AG04449 (cell line): Measurements from ENCODE around the gene GOLIM4.

Source experiments
- CTCF ChIA-PET: fragments of 350-600 bp; formaldehyde crosslinking; extraction: SDS; loops from one replicate; lab custom pipeline; 2021; ENCODE audit warnings: antibody characterized with exemption; lab: Yijun Ruan, JAX
- POLR2A ChIA-PET: fragments of 400-600, 350-600 bp; formaldehyde crosslinking; extraction: SDS; loops from one replicate; lab custom pipeline; 2020; ENCODE audit warnings: antibody characterized with exemption, inconsistent platforms; lab: Yijun Ruan, JAX
- DNase-seq: peaks from one replicate; pipeline ENCODE4 v3.0.0-alpha.2; 2010; ENCODE audit warnings: low read depth, low spot score
- H3K4me3 ChIP-seq: 2 replicates; pipeline ENCODE4 v1.5.1; 2011; ENCODE audit warnings: low read depth, mild to moderate bottlenecking, control low read depth, low read length
- TF ChIP-seq, protein P1 (sequence below): IDR thresholded peaks from one replicate; pipeline ENCODE4 v1.5.1; 2011; ENCODE audit warnings: mild to moderate bottlenecking, moderate library complexity, low read length, control low read depth, inconsistent platforms; ENCODE audit not compliant: insufficient read depth; ENCODE audit errors: missing control alignments

Gene GOLIM4

DNA sequence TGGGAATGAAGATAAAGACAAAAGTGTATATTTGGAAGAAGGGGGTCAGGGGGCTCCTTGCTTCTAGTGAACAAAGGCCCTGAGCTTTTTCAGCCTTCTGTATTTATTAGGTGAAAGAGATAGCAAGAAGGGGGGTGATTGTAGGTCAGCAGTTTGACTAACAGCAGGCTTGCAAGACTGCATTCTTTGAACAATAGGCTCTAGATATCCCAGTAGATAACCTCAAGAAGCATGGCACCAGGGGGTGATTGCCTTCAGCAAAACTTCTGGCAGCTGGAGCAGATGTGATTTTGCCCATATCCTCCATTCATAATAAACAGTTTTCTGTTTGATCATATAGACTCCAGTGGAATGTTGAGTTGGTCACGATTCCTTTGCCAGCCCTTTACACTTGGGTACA is 31.7 kb upstream of the GOLIM4 start:
- ChIA-PET CTCF (interaction anchor here (1.5 kb wide), 1 partner anchor 40 kb away, joined by 5 read pairs; no protein-coding TSS in a partner anchor), POLR2A (no interaction called here)
- TF ChIP-seq, protein P1, sequence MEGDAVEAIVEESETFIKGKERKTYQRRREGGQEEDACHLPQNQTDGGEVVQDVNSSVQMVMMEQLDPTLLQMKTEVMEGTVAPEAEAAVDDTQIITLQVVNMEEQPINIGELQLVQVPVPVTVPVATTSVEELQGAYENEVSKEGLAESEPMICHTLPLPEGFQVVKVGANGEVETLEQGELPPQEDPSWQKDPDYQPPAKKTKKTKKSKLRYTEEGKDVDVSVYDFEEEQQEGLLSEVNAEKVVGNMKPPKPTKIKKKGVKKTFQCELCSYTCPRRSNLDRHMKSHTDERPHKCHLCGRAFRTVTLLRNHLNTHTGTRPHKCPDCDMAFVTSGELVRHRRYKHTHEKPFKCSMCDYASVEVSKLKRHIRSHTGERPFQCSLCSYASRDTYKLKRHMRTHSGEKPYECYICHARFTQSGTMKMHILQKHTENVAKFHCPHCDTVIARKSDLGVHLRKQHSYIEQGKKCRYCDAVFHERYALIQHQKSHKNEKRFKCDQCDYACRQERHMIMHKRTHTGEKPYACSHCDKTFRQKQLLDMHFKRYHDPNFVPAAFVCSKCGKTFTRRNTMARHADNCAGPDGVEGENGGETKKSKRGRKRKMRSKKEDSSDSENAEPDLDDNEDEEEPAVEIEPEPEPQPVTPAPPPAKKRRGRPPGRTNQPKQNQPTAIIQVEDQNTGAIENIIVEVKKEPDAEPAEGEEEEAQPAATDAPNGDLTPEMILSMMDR: no peak
- H3K4me3 ChIP-seq: no peak overlapping the region
- DNase-seq: no peak

DNA sequence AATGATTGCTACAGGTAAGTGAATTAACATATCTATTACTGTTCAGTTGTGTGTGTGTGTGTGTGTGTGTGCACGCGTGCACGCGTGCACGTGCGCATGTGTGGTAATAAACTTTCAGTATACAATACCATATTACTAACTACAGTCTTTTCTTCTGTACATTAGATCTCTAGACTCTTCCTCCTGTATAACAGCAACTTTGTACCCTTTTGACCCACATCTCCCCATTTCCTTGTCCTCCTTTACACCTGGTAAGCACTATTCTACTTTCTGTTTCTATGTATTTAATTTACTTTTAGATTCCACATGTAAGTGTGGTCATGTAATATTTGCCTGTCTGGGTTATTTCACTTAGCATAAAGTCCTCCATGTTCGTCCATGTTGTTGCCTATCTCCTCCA is 29.1 kb upstream of the GOLIM4 start:
- no peak overlapping the region for H3K4me3 ChIP-seq
- no peak for DNase-seq
- TF ChIP-seq, protein P1: no peak
- ChIA-PET CTCF (no interaction called here), POLR2A (no interaction called here)

DNA sequence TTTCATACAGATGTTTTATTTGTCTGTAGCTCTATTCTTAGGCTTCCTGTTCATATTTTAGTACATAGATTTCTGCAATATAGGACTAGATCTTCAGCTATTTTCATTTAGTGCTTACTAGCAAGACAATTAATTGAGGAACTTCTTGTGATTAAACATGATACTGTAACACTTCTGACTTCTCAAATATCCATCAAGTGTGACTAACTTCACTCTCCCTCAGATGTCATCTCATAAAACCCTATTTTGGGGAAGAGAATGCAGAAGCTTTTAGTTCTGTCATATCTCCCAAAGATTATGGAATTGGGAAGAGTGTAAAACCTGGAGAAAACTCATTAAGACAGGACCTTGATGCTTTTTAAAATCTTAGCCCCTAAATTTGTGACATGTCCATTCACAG is 28.6 kb upstream of the GOLIM4 start:
- CTCF ChIA-PET: interaction anchor here (0.7 kb wide), 1 partner anchor 77 kb away, joined by 3 read pairs; no protein-coding TSS in a partner anchor
- TF ChIP-seq, protein P1: no peak

DNA sequence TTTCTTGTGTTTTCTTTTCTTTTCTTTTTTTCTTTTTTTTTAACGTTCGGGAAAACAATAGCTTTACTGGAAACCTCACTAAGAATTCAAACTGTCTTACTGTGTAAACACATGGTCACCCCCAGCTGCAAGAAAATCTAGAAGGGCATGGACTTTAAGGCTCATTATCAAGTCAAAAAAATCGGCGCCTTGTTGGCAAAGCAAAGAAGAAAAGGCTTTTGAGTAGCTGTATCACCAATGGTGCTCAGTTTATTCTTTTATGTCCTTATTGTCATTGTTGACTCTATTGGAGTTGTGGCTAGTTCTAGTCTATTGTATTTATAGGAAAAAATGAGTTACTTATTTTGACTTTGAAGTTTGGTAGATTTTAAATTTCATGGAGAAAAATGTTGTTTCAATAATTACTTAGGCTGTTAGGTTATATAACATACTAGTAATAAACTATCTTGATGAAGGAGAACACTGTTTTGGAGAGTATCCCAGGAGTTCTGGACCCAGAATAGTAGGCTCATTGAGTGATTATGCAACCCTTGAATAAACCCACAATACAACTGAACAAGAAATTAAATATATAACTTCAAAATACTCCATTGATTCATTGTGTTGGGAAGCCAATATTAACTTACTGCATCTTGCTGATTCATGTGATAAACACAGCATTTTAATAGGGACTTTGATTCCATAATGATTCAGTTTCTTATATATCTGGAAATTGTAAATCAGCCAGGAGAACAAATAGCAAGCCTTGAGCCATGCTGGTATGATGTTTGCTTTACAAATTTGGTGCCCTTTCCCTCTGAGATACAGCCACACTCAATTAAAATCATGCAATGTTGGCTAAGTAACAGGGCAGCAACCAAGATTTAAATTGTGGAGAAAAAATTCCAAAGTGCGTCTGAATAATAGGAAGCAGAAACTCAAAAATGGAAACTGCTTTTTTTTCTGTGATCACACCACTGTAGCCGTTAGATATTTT is 27.8 kb upstream of the GOLIM4 start:
- TF ChIP-seq, protein P1: no peak
- H3K4me3 ChIP-seq: no peak overlapping the region
- DNase-seq: no peak
- ChIA-PET CTCF (interaction anchor here (0.7 kb wide), 1 partner anchor 76 kb away, joined by 3 read pairs; no protein-coding TSS in a partner anchor), POLR2A (no interaction called here)

More for the DNA sequence above, 28.6 kb upstream of the GOLIM4 start:
- no peak for DNase-seq
- no peak overlapping the region for H3K4me3 ChIP-seq
- POLR2A ChIA-PET: no interaction called here

DNA sequence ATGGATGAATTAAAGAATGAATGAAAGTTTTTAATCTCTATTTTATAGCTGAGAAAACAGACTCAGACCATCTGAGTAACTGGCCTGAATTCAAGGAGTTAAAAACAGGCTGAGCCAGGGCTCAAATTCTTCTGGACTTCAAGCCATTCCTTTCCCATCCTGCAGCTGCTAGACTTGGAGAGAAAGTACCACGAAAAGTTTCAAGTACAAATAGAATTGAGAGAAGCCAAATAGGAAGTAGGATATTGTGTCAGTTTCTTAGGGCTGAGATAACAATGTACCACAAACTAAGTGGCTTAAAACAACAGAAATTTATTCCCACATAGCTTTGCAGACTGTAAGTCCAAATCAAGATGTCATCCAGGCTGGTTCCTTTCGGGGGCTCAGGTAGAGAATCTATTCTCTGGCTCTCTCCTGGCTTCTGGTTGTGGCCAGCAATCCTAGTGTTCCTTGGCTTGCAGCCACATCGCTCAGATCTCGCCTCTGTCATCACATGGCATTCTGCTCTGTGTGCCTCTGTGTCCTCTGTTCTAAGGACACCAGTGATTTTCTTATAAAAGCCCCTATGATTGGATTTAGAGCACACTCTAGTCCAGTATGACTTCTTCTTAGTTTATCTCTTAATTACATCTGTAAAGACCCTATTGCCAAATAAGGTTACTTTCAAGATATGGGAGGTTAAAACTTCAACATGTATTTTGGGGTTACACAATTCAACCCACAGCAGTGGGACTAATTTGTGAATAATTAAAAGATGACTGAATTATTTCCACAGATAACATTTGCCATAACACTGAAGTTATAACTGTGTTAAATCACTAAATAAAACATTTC is 25.7 kb upstream of the GOLIM4 start:
- TF ChIP-seq, protein P1: no peak
- H3K4me3 ChIP-seq: no peak overlapping the region
- ChIA-PET CTCF (no interaction called here), POLR2A (no interaction called here)
- no peak for DNase-seq
